ENCODE results near the gene NDUFB3.

NDUFB3 gene

GRCh38 chr2:201130524-201131186 lies 58.9 kb downstream of the NDUFB3 start:
- no peak for DNase-seq

- no peak for DNase-seq
Measured at GRCh38 chr2:201132518-201132917, 60.7 kb downstream of the NDUFB3 start.
